Omental fat pad (tissue), 4 donors: ENCODE results near the gene ARID3A. TPM values are rescaled to one million over a fixed set of nuclear protein-coding genes. Genes with fewer than 3 reads are reported as not detected.

Experiments used
- ATAC-seq: fragments of 150-250 bp; one replicate; pipeline ENCODE4 v1.9.1; 2016; ENCODE audit warnings: mild to moderate bottlenecking, moderate library complexity; ENCODE audit not compliant: low FRiP score
- DNase-seq: peaks from one replicate; pipeline ENCODE4 v3.0.0-alpha.2; 2019; ENCODE audit warnings: low spot score
- total RNA-seq, 4 donors: library from RNA; depleted of rRNA; stranded (reverse); fragments of >200 nt; gene quantifications; one replicate each; pipeline ENCODE4 v1.1.0, GENCODE V29; 2016
- TF ChIP-seq, protein P1 (sequence below), 3 donors: fragments of 450-650 bp; IDR thresholded peaks; one replicate each; pipeline ENCODE4 v1.5.1; 2016 to 2017; ENCODE audit warnings: antibody characterized with exemption in 3 of 3, mild to moderate bottlenecking in 3 of 3, moderate library complexity in 2 of 3

ARID3A gene
- total RNA-seq, 4 donors from 2014 or later, result 3.7 to 15.1 (median 7.7) TPM

DNA sequence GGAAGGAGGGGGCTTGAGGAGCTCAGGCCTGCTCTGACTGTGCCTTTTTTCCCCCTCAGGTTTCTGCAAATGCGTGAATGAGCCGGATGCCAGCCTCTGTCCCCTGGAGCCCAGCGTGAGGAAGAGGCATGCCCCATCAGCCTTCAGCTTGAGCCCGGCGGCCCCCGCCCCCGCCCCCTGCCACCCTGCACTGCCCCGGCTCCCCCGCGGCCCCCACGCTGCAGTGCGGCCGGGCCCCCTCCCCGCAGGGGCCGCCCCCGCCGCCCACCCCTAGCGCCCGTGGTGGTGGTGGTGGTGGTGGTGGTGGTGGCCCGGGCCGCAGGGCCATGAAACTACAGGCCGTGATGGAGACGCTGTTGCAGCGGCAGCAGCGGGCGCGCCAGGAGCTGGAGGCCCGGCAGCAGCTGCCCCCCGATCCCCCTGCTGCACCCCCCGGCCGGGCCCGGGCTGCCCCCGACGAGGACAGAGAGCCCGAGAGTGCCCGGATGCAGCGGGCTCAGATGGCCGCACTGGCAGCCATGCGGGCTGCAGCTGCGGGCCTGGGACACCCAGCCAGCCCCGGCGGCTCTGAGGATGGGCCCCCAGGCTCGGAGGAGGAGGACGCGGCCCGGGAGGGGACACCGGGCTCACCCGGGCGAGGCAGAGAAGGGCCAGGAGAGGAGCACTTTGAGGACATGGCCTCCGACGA lies 3.5 kb downstream of the ARID3A start:
- TF ChIP-seq, protein P1, sequence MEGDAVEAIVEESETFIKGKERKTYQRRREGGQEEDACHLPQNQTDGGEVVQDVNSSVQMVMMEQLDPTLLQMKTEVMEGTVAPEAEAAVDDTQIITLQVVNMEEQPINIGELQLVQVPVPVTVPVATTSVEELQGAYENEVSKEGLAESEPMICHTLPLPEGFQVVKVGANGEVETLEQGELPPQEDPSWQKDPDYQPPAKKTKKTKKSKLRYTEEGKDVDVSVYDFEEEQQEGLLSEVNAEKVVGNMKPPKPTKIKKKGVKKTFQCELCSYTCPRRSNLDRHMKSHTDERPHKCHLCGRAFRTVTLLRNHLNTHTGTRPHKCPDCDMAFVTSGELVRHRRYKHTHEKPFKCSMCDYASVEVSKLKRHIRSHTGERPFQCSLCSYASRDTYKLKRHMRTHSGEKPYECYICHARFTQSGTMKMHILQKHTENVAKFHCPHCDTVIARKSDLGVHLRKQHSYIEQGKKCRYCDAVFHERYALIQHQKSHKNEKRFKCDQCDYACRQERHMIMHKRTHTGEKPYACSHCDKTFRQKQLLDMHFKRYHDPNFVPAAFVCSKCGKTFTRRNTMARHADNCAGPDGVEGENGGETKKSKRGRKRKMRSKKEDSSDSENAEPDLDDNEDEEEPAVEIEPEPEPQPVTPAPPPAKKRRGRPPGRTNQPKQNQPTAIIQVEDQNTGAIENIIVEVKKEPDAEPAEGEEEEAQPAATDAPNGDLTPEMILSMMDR (IDR thresholded peaks at IDR 0.05), result no peak
- DNase-seq (no peak), ATAC-seq (no peak)

DNA sequence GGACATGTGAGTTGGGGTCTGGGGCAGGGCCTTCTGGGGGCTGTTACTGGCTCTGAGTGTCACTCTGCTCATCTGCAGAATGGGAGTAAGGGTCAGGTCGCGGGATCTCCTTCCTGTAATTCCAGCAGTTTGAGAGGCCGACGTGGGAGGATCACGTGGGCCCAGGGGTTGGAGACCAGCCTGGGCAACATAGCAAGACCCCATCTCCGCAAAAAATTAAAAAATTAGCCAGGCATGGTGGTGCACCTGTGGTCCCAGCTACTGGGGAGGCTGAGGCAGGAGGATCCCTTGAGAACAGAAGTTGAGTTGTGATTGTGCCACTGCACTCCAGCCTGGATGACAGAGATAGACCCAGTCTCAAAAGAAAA lies 4.0 kb downstream of the ARID3A start:
- ATAC-seq, result no peak
- DNase-seq, result no peak
- TF ChIP-seq, protein P1 (IDR thresholded peaks at IDR 0.05), result no peak

DNA sequence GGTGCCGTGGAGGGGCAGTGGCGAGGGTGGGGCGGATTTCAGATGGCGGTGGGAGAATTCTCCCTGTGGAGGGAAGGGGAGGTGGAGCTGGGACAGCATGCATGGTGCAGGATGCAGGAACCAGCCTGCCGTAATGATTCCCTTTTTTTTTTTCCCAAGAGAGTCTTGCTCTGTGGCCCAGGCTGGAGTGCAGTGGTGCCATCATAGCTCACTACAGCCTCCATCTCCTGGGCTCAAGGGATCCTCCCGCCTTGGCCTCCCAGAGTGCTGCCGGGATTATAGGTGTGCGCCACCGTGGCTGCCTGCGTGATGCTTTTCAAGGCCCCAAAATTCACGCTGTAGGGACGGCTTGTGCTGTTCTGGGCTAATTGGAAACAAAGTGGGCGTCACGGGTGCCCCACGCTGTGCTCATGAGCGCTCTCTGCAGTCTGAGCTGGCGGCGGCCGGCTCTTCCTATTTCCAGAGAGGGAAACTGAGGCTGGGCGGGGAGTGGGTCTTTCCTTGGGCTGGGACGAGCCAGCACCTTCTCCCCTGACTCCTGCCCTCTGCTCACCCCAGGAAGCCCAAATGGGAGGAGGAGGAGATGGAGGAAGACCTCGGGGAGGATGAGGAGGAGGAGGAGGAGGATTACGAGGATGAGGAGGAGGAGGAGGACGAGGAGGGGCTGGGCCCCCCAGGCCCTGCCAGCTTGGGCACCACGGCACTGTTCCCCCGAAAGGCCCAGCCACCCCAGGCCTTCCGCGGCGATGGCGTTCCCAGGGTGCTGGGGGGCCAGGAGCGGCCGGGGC lies 6.2 kb downstream of the ARID3A start:
- DNase-seq (no peak), ATAC-seq (no peak)
- TF ChIP-seq, protein P1 (IDR thresholded peaks at IDR 0.05), result no peak

DNA sequence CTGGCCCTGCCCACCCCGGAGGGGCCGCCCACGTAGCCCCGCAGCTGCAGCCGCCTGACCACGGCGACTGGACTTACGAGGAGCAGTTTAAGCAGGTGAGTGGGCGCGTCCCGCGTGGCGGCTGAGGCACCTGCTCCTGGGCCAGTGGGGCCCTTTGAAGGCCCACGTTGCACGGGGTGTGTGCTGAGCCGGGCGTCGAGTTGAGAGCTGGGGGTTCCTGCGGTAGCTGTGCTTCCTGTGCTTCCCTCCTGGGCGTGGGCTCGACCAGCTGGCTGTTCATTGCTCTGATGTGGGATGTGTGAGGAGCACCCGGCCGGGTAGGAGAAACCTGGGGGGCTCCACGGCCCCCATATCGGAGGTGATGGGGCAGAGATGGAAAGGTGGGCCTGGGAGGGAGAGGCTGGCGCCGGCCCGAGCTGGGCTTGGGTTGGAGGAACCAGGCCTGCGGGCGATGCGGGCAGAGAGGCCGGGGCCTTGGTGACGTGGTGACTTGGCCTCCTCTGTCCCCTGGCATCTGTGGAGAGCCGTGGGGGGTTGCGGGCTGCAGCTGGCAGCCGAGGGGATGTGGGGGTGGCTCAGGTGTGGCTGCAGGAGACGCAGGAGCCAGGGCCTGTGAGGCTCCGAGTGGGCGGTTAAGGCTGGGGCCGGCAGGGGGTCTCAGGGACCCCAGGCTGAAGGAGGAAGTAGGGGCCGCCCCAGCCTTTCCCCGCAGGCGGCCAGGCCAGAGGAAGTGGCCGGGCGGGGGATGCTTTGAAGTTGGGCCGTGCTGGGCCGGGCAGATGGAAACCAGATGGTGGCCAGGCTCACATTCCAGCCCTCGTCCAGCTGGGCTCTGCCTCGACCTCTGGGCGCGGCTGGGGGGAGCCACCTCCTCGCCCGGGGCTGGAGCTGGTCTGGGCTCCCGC lies 7.1 kb downstream of the ARID3A start:
- TF ChIP-seq, protein P1 (IDR thresholded peaks at IDR 0.05), result no peak
- ATAC-seq (peak; percentile 12), DNase-seq (no peak)

DNA sequence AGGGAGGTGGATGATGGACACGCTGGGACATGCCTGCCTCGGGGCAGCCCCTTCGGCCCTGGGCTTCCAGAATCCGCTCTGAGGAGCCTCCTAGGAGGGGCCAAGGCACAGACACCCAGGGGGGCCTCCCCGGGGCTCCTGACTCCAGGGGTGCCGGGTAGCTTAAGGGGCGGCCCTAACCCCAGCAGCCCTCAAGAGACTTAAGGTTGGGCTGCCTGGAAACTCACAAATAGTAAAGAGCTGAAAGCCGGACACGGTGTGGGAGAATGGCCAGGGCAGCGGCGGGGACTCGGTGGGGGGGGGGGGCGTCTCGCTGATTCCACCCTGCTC lies 7.7 kb downstream of the ARID3A start:
- TF ChIP-seq, protein P1 (IDR thresholded peaks at IDR 0.05), result no peak
- ATAC-seq (peak; percentile 1), DNase-seq (no peak)

DNA sequence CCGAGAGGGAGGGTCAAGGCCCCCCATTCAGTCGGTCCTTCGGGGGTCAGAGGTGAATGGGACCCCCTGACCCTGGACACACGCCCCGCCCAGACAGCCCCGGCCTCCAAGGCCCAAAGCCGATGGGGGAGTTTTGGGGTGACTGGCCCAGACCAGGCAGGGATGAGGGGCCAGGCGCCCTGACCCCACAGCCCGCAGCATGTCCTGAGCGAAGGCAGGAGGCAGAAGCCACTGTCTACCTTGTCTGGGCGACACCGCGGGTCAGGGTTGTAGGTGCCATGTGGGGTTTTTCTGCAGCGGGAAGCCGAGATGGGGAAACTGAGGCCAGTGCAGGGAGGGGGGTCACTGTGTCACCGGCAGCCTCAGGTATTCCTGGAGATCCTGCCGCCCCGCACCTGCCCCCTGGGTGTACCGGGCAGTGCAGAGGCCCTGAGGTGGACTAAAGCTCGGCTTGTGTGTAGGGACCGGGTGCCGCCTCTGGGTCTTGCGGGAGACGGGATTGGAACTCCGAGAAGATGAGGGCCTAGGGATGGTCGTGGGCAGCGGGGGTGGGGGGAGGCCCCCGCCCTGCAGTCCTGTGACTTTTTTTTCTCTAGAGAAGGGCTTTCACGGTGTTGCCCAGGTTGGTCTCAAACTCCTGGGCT lies 8.5 kb downstream of the ARID3A start:
- DNase-seq (no peak), ATAC-seq (no peak)
- TF ChIP-seq, protein P1 (IDR thresholded peaks at IDR 0.05), result no peak
